Activated effector memory CD4-positive, alpha-beta T cell treated with anti-CD3 and anti-CD28 coated beads, Interleukin-2, amount 50 U/mL, for 16 hours (primary cell): ENCODE measurements around the gene EFCAB14.
"Not testable (repeated sequence)": the region's sequence is repeated elsewhere in the genome, so short reads cannot be mapped to it uniquely, and the experiment has no call there.

Experiments used
- DNase-seq: peaks from one replicate; pipeline ENCODE4 v3.0.0-alpha.2; 2020

EFCAB14 gene, protein sequence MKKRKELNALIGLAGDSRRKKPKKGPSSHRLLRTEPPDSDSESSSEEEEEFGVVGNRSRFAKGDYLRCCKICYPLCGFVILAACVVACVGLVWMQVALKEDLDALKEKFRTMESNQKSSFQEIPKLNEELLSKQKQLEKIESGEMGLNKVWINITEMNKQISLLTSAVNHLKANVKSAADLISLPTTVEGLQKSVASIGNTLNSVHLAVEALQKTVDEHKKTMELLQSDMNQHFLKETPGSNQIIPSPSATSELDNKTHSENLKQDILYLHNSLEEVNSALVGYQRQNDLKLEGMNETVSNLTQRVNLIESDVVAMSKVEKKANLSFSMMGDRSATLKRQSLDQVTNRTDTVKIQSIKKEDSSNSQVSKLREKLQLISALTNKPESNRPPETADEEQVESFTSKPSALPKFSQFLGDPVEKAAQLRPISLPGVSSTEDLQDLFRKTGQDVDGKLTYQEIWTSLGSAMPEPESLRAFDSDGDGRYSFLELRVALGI

DNA sequence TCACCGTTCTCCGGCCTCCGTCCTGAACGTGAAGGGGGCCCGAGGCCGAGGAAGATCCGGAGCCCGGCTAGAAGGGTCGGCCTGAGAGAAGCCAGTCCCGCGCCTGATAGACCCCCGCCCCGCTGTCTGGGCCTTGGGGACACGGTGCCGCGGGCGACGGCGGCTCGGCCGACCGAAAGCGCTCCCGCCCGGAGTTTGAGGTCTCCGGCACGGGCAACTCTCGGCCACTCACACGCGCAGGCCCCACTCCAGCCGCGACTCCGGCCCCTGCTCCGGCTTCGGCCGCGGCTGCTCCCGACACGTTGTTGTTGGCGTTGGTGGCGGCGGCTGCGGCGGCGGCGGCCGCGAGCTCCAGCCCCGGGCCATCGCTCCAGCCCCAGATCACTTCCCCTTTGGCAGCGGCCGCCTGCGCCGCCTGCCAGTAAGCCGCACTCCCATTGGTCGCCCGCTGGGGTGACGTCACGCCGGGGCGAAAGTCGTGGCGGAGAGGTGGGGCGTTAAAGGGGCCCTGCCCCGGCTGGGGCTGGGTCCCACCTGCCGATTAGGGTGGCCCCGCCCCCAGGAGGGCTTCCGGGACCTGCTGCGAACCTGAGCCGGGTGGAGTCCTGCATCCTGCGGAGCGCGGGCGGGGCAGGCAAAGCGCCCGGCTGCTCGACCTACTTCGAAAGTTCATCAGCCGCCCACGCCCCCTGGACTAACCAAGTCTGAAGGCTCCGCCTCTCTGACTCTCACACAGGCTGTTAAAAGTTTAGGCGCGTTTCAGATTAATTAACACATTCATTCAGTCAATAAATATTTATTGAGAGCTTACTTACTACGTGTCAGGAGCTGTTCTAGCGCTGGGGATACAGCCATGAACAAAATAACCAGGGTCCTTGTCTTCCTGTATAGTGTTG lies at the start of gene EFCAB14:
EFCAB14 (minus strand) TSS at position 388 of the 896 bp plus-strand sequence. CDS start 1,027 bp downstream, outside the sequence.
- DNase-seq = peak; percentile 100

- DNase-seq = no peak
Measured at GRCh38 chr1:46768445-46768844, 49.5 kb upstream of the EFCAB14 start.

GRCh38 chr1:46767649-46768282 lies 48.9 kb upstream of the EFCAB14 start:
- DNase-seq = no peak

GRCh38 chr1:46764402-46764801 lies 45.5 kb upstream of the EFCAB14 start:
- no peak for DNase-seq

GRCh38 chr1:46761740-46762139 lies 42.8 kb upstream of the EFCAB14 start:
- DNase-seq = no peak

- DNase-seq = no peak
Measured at GRCh38 chr1:46760558-46761166, 41.7 kb upstream of the EFCAB14 start.

GRCh38 chr1:46757956-46758528 lies 39.1 kb upstream of the EFCAB14 start:
- no peak for DNase-seq

DNA sequence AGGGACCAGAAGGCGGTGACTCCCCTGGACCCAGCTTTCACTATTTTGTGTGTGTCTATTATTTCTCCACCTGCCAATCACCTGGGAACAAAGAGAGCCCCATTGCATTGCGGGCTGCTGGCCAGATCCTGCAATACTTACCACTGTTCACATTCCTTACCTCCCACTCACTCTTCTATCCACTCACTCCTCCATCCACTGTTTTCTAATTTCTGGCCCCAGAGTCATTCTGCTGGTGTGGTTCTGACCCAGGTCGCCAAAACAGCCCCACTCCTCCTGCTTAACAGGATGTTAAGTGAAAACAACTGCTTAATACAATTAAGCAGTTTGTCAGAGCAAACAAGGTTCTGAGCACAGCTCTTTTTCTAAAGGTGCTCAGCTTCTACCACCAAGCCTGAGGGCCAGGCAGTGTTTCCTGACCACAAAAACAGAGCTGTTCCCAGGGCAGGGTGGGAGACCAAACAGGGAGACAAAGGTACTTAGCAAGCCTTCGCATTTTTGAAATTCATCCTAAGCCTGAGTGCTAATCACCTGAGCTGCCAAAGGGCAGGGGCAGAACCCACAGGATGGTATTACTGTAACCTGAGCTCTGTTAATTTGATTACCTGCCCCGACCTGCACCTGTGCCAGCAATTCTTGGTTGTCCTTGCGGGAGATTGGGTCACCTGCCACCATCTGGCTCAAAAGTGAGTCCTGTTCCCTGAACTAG lies 38.5 kb upstream of the EFCAB14 start:
- no peak for DNase-seq

GRCh38 chr1:46755121-46755520 lies 36.2 kb upstream of the EFCAB14 start:
- no peak for DNase-seq

- not testable (repeated sequence) for DNase-seq
Measured at GRCh38 chr1:46754707-46755106, 35.8 kb upstream of the EFCAB14 start.

DNA sequence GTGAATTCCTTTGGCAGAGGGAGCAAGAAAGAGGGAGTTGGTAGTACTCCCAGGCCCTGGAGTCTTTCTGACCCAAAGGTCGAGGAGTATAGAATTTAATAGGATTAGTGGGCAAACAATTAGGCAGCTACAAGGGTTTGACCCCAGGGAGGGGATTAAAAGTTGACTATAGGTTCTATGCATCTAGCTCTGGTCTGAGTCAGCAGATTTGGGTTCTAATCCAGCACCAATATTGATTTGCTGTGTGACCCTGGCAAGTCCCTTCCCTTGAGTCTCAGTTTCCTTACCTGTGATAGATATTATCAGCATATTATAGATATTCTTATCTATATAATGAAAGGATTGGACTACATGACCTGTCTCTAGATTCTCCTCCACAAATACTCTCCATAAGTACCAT lies 35.1 kb upstream of the EFCAB14 start:
- DNase-seq = no peak

GRCh38 chr1:46749921-46750404 lies 31.0 kb upstream of the EFCAB14 start:
- DNase-seq = no peak

GRCh38 chr1:46749404-46749803 lies 30.5 kb upstream of the EFCAB14 start:
- DNase-seq = no peak

GRCh38 chr1:46747683-46748288 lies 28.9 kb upstream of the EFCAB14 start:
- DNase-seq = no peak

- DNase-seq = no peak
Measured at GRCh38 chr1:46742069-46742468, 23.2 kb upstream of the EFCAB14 start.

DNA sequence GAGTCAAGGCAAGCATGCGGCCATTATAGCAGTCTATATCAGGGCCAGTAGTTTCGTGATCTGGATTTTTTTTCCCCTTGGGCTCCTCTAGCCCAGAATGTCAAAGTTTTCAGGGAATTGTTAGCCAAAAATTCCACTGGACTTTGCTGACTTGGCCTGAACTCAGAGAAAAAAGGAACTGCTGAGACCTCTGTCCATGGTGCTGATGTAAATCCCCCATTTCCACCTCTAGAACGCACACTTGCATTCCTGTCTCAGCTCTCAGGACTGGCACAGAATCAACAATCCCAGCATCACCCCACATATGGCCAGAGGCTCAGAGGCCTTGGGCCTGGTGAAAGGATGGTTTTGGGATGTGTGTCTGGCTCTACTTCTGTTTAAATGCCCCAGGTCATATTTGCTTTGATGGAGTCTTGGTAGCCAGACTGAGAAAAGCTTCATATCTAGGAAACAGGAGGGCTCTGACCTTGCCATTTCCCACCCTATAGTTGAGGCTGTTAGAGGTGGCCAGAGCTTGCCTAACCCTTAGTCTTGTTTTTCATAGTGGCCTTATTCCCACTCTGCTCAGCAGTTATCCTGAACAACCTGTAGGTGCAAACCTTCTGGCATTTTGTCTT lies 16.9 kb upstream of the EFCAB14 start:
- no peak for DNase-seq

GRCh38 chr1:46728327-46728873 lies 9.5 kb upstream of the EFCAB14 start:
- DNase-seq = not testable (repeated sequence)

DNA sequence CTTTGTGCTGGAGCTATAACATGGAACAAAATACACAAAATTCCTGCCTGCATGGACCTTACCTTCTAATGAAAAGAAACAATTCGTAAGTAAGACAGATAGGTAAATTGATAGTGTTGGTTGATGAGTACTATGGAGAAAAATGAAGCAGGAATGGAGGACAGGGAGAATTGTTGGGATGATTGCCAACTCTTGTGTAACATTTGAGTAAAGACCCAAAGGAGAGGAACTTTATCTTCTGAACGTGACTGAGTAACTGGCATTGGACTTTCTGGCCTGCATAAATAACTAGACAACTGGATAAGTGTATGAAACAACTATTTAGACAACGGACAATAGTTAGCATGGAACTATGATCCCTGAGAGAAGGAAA lies 6.8 kb upstream of the EFCAB14 start:
- no peak for DNase-seq

DNA sequence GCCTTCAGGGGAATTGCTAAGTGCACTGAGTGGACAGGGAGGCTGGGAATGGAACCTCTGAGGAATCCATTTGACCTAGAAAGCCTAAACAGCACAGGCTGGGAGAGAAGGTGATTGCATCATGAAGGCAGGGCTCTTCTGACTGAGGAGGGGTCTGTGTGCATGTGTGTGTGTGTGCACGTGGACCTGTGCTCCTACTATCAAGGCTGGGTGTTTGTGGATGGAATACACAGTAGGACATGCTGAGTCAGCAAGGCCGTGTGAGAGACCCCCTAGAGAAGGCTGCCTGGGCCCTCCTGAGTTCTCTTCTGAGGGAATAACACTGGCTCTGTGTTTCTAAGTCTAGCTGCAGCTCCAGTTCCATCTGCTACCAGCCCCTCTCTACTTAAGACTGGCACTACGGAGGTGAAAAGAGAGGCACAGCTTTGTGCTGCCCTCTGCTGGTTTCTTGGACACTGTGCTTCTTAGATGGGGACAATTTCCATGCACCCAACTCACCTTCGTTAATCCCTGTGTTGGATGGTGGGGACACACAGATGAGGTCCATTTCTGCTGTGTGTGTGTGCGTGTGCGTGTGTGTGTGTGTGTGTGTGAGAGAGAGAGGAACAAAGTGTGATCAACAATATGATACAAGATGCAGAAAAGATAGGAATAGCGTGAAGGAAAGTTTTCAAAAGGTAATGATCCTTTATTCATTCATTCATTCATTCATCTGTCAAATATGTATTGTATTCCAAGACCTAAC lies 6.2 kb upstream of the EFCAB14 start:
- peak; percentile 88 for DNase-seq

DNA sequence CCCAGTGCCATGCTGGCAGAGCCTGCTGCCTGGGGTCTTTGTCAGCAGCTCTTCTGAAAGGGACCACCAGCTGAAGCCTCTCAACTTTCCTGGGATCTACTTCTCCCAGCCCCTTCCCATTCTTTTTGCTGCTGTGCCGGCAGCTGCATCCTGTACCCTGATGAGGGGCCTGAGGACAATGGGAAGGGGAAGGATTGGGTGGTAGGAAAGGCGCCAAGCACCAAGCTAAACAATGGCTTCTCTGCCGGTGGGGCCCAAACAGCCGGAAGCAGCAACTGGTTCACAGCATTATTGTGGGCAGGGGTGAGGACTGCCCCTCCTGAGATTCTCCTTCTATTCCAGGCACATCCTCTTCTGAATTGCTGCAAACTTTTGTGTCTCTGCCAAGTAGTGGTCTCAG lies 5.0 kb upstream of the EFCAB14 start:
- no peak for DNase-seq
